Embryonic facial prominence (tissue), 1 donor: ENCODE results near the gene SRSF5.
A peak's percentile ranks its signal among the peaks of the same experiment; 100 is the strongest.
"Not testable (repeated sequence)": the region's sequence is repeated elsewhere in the genome, so short reads cannot be mapped to it uniquely, and the experiment has no call there.

Experiments
- DNase-seq: peaks from one replicate; pipeline ENCODE4 v3.0.0-alpha.2; 2016; ENCODE audit errors: extremely low spot score

SRSF5 gene

DNA sequence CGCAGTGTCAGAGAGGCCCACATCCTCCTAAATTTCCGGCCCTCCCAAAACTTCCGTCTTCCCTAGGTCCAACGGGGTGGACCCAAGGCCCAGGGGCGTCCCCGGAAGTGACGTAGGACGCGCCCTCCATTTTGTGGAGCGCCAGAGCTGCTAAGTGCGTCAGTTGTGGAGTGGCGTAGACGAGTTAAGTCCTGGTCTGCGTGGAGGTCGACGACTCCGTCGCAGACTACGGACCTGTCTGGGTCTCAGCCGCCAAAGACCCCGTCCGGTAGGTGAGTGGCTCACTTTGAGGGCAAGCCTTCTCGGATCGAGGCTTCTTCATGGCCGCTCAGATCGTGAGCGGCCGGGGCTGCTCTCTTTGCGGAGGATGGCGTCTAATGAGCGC is at the start of gene SRSF5:
TSS of gene SRSF5 (plus strand) at position 159 of the 385 bp plus-strand sequence. CDS start 1,015 bp downstream, outside the sequence.
- DNase-seq = peak; percentile 94

DNA sequence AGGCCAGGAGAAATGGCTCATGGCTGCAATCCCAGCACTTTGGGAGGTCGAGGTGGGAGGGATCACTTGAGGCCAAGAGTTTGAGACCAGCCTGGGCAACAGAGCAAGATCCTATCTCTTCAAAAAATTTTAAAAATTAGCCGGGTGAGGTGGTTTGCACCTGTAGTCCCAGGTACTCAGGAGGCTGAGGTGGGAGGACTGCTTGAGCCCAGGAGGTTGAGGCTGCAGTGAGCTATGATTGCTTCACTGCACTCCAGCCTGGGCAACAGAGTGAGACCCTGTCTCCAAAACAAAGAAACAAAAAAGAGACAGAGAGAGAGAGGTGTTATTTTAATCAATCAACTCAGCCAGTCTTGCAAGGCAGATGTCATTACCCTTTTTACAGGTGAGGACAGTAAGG is 48.3 kb upstream of the SRSF5 start:
- not testable (repeated sequence) for DNase-seq

GRCh38 chr14:69719501-69719951 is 47.4 kb upstream of the SRSF5 start:
- no peak for DNase-seq

- DNase-seq = no peak
Measured at GRCh38 chr14:69720912-69721311, 46.0 kb upstream of the SRSF5 start.

GRCh38 chr14:69726761-69727511 is 40.0 kb upstream of the SRSF5 start:
- no peak for DNase-seq

DNA sequence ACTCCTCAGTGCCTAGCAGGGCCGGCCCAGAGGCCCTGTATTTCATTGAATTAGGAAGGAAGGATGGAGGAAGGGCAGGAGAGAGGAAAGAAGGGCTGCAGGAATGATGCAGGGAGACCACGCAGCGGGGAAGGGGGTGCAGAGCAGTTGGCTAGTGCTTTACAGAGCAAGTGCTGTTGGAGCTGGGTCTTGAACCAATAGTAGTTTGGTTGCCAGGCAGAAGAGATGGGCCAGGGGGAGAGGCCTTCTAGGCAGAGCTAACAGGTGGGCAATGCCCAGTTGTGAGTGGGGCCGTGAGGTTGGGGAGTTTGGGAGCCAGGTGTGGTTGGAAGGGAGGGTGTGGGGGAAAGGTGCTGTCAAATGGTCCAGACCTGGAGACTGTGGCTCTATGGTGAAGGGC is 39.1 kb upstream of the SRSF5 start:
- DNase-seq = no peak

- DNase-seq = not testable (repeated sequence)
Measured at GRCh38 chr14:69731919-69732598, 34.9 kb upstream of the SRSF5 start.

DNA sequence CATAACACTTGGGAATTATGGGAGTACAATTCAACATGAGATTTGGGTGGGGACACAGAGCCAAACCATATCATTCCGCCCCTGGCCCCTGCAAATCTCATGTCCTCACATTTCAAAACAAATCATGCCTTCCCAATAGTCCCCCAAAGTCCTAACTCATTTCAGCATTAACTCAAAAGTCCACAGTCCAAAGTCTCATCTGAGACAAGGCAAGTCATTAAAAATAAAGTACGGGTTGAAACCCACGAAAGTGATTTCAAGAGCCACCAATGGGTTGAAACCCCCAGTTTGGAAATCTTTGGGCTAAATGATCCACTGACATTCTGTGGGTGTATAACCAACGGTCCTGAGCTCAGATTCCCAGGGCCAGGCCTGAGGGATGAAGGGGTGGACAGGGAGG is 30.5 kb upstream of the SRSF5 start:
- DNase-seq = not testable (repeated sequence)

DNA sequence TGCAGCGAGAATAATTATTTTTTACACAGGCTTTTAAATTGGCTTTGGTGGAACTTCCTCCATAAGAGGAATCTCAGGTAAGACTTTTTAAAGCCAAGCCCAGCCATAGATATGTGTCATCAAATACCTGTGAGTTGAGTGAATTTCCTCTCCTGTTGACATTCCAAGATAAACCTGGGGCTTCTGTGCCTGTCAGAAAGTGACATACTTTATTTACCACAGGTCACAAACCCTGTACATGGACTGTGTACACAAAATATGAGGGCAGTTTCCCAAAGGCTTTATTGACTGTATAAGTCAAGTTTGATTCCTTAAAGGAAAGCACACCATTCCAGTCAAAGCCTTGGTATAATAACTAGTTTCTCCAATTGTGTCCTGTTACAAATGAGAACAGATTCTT is 25.9 kb upstream of the SRSF5 start:
- DNase-seq = no peak

DNA sequence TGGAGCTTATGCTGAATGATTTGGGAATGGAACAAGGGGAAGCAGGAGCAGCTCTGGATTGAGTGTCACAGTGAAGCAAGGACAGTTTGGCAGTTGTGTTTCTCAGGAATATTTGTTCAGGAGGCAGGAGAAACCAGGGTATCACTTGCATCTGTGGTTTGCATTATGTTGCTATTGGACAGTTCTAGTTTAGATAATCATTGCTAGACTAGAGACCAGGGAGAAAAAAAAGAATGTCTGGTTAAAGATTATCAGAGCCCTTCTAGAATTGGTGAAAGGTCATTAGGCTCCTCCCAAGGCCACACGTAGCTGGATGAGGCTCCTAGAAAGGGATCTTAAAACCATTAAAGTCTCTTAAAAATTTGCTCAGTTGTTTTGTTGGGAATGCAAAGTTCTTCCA is 17.0 kb upstream of the SRSF5 start:
- DNase-seq = no peak

- no peak for DNase-seq
Measured at GRCh38 chr14:69750495-69750894, 16.4 kb upstream of the SRSF5 start.

GRCh38 chr14:69752773-69753172 is 14.2 kb upstream of the SRSF5 start:
- no peak for DNase-seq

GRCh38 chr14:69753860-69754259 is 13.1 kb upstream of the SRSF5 start:
- DNase-seq = no peak

GRCh38 chr14:69754487-69754886 is 12.5 kb upstream of the SRSF5 start:
- DNase-seq = no peak

- no peak for DNase-seq
Measured at GRCh38 chr14:69755296-69755695, 11.6 kb upstream of the SRSF5 start.

DNA sequence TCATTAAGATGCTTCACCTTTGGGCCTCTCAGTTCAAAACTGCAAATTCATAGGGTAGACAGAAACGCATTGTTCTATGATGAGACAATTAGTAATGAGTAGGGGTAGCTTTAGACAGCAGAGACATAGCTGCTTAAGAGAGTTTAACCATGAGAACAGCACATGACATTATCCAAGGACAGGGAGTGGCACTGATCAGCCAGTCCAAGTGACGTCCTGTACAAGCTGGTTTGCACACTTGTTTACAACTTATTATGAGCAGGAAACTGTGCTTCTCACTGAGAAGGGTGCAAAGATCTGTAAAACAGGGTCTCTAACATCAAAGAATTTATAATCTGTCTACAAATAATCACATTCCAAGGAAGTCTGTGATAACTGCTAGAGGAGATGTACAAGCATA is 11.2 kb upstream of the SRSF5 start:
- DNase-seq = no peak

GRCh38 chr14:69756298-69756697 is 10.6 kb upstream of the SRSF5 start:
- DNase-seq = no peak

GRCh38 chr14:69760810-69761209 is 6.1 kb upstream of the SRSF5 start:
- no peak for DNase-seq

GRCh38 chr14:69763761-69764510 is 3.0 kb upstream of the SRSF5 start:
- DNase-seq = no peak

GRCh38 chr14:69767369-69767999 is 542 bp downstream of the SRSF5 start:
- peak; percentile 89 for DNase-seq

GRCh38 chr14:69768873-69769272 is 1.9 kb downstream of the SRSF5 start:
- no peak for DNase-seq

GRCh38 chr14:69769623-69770022 is 2.7 kb downstream of the SRSF5 start:
- no peak for DNase-seq
